HCT116 (cell line): Measurements from ENCODE around the gene TENM3. TPM values are rescaled to one million over a fixed set of nuclear protein-coding genes. Genes with fewer than 3 reads are reported as not detected.

Experiments used
- ATAC-seq: fragments of 200-7000 bp; cut with Tn5 transposase; 2 replicates; pipeline ENCODE4 v1.9.1; 2020; ENCODE audit warnings: mild to moderate bottlenecking, moderate library complexity
- BruUV-seq: library from RNA; stranded (reverse); fragments of 400-500 nt; replicated peaks from 2 replicates; lab custom pipeline; 2021; lab: Mats Ljungman, UMichigan
- CTCF ChIA-PET: fragments of 300-600 bp; sonication (Branson Sonifier 250); formaldehyde crosslinking; loops from one replicate; lab custom pipeline; 2021; ENCODE audit warnings: antibody characterized with exemption; lab: Charles Lee
- POLR2A ChIA-PET: fragments of 300-600, 350-600 bp; sonication (Branson Sonifier 250); formaldehyde crosslinking; loops from one replicate; lab custom pipeline; 2021; ENCODE audit warnings: antibody characterized with exemption; lab: Charles Lee
- RAD21 ChIA-PET, 2 experiments: fragments of 300-600 bp; sonication (Branson Sonifier 250); formaldehyde crosslinking; loops; one replicate each; lab custom pipeline; 2023; ENCODE audit warnings: low total read pairs in 2 of 2; ENCODE audit not compliant: uncharacterized antibody in 2 of 2, unreplicated experiment in 2 of 2, low non-redundant PET in 1 of 2; lab: Charles Lee
- DNase-seq: peaks from one replicate; pipeline ENCODE4 v3.0.0-alpha.2; 2010; ENCODE audit warnings: low read depth, low spot score
- H2AFZ ChIP-seq: fragments of 200-600 bp; shearing (Covaris generic), sonication (generic); 2 replicates; pipeline ENCODE4 v1.6.1; 2017; ENCODE audit warnings: low read depth, mixed run types, mixed read lengths, antibody characterized with exemption, low read length; ENCODE audit not compliant: poor library complexity, severe bottlenecking
- H3K27ac ChIP-seq: 2 replicates; pipeline ENCODE4 v1.5.1; 2012; ENCODE audit warnings: low read depth, low read length
- H3K27me3 ChIP-seq: fragments of 200-600 bp; sonication (generic); 2 replicates; pipeline ENCODE4 v1.6.1; 2016; ENCODE audit warnings: mixed run types, low read length, mixed read lengths; ENCODE audit not compliant: insufficient read depth
- H3K36me3 ChIP-seq, 2 experiments: fragments of 200-500 bp in 1 of 2; fragments of 200-600 bp in 1 of 2; sonication (Bioruptor generic) in 1 of 2; sonication (generic) in 1 of 2; 2 replicates each; pipeline versions ENCODE4 v1.5.1 to v1.6.1; 2014 to 2016; ENCODE audit warnings: low read length in 2 of 2, inconsistent platforms in 1 of 2, mixed read lengths in 1 of 2, mixed run types in 1 of 2; ENCODE audit not compliant: insufficient read depth in 2 of 2, control insufficient read depth in 1 of 2
- H3K4me1 ChIP-seq, 2 experiments: fragments of 200-600 bp in 1 of 2; sonication (generic) in 1 of 2; 2 replicates each; pipeline versions ENCODE4 v1.5.1 to v1.6.1; 2012 to 2017; ENCODE audit warnings: low read length in 2 of 2, inconsistent platforms in 1 of 2, mild to moderate bottlenecking in 1 of 2, mixed read lengths in 1 of 2, mixed run types in 1 of 2, moderate library complexity in 1 of 2; ENCODE audit not compliant: insufficient read depth in 2 of 2, control insufficient read depth in 1 of 2
- H3K4me2 ChIP-seq: fragments of 200-600 bp; sonication (generic); 2 replicates; pipeline ENCODE4 v1.6.1; 2017; ENCODE audit warnings: mixed run types, low read length, mixed read lengths
- H3K4me3 ChIP-seq, 2 experiments: fragments of 200-600 bp in 1 of 2; sonication (generic) in 1 of 2; replicated peaks in 1 of 2; 2 replicates each; pipeline ENCODE4 v1.5.1; 2011 to 2016; ENCODE audit warnings: low read length in 2 of 2, control low read depth in 1 of 2, low read depth in 1 of 2, mild to moderate bottlenecking in 1 of 2, mixed read lengths in 1 of 2, mixed run types in 1 of 2
- H3K79me2 ChIP-seq: fragments of 200-600 bp; sonication (generic); 2 replicates; pipeline ENCODE4 v1.6.1; 2017; ENCODE audit warnings: mild to moderate bottlenecking, mixed run types, low read length, moderate library complexity, mixed read lengths; ENCODE audit not compliant: insufficient read depth
- H3K9ac ChIP-seq: fragments of 200-600 bp; sonication (generic); 2 replicates; pipeline ENCODE4 v1.6.1; 2016; ENCODE audit warnings: low read length, mixed read lengths
- H3K9me2 ChIP-seq: fragments of 200-600 bp; sonication (generic), shearing (Covaris generic); 2 replicates; pipeline ENCODE4 v1.6.1; 2017; ENCODE audit warnings: mixed run types, mild to moderate bottlenecking, moderate library complexity; ENCODE audit not compliant: insufficient read depth
- H3K9me3 ChIP-seq, 2 experiments: fragments of 200-500 bp in 1 of 2; fragments of 200-600 bp in 1 of 2; sonication (Bioruptor generic) in 1 of 2; sonication (generic) in 1 of 2; 2 replicates each; pipeline ENCODE4 v1.6.1; 2014 to 2017; ENCODE audit warnings: low read length in 2 of 2, mixed read lengths in 2 of 2, inconsistent platforms in 1 of 2, low read depth in 1 of 2, mild to moderate bottlenecking in 1 of 2, mixed run types in 1 of 2, moderate library complexity in 1 of 2; ENCODE audit not compliant: control insufficient read depth in 1 of 2, insufficient read depth in 1 of 2
- H4K20me1 ChIP-seq: fragments of 200-600 bp; sonication (generic), shearing (Covaris generic); 2 replicates; pipeline ENCODE4 v1.6.1; 2017; ENCODE audit warnings: mixed run types, mild to moderate bottlenecking, moderate library complexity; ENCODE audit not compliant: insufficient read depth
- CBX3 ChIP-seq: IDR thresholded peaks from 2 replicates; pipeline ENCODE4 v1.6.1; 2012; ENCODE audit warnings: low read depth
- EGR1 ChIP-seq: IDR thresholded peaks from 2 replicates; pipeline ENCODE4 v1.6.1; 2012; ENCODE audit warnings: low read depth
- EZH2phosphoT487 ChIP-seq: fragments of 200-600 bp; IDR thresholded peaks from 2 replicates; pipeline ENCODE4 v1.6.1; 2018; ENCODE audit warnings: antibody characterized with exemption, borderline replicate concordance
- POLR2A ChIP-seq: IDR thresholded peaks from 2 replicates; pipeline ENCODE4 v1.7.0; 2011; ENCODE audit warnings: borderline replicate concordance; ENCODE audit not compliant: insufficient read depth, insufficient read length; ENCODE audit errors: extremely low read depth
- POLR2AphosphoS5 ChIP-seq: IDR thresholded peaks from 2 replicates; pipeline ENCODE4 v1.6.1; 2011; ENCODE audit warnings: mild to moderate bottlenecking, low read depth, low read length, moderate library complexity
- RAD21 ChIP-seq: IDR thresholded peaks from 2 replicates; pipeline ENCODE4 v1.6.1; 2012; ENCODE audit warnings: low read depth, mild to moderate bottlenecking
- SIN3A ChIP-seq: IDR thresholded peaks from 2 replicates; pipeline ENCODE4 v1.6.1; 2012; ENCODE audit warnings: low read depth
- SP1 ChIP-seq: IDR thresholded peaks from 2 replicates; pipeline ENCODE4 v1.6.1; 2012; ENCODE audit warnings: low read depth
- TCF7L2 ChIP-seq: IDR thresholded peaks from 2 replicates; pipeline ENCODE4 v1.7.0; 2011; ENCODE audit warnings: borderline replicate concordance, inconsistent platforms; ENCODE audit not compliant: insufficient read depth, insufficient read length; ENCODE audit errors: extremely low read depth
- ZFX ChIP-seq: fragments of 450-650 bp; IDR thresholded peaks from 2 replicates; pipeline ENCODE4 v1.6.1; 2017
- ZNF274 ChIP-seq: fragments of 200-500 bp; sonication (Bioruptor generic); IDR thresholded peaks from 2 replicates; pipeline ENCODE4 v1.6.1; 2014; ENCODE audit warnings: mild to moderate bottlenecking, low read depth, low read length, inconsistent platforms
- intact Hi-C: fragments of 100-400 bp; cut with micrococcal nuclease; formaldehyde crosslinking; loops from 2 replicates; pipeline ENCODE4 v1.10.0; 2022
- total RNA-seq: library from RNA; stranded (reverse); gene quantifications from one replicate; pipeline ENCODE4 v1.2.1, GENCODE V29; 2021; ENCODE audit not compliant: unreplicated experiment
- TF ChIP-seq, protein P1 (sequence below): IDR thresholded peaks from 2 replicates; pipeline ENCODE4 v1.6.1; 2012
- TF ChIP-seq, protein P2 (sequence below): IDR thresholded peaks from 2 replicates; pipeline ENCODE4 v1.6.1; 2012; ENCODE audit warnings: low read depth
- TF ChIP-seq, protein P3 (sequence below): IDR thresholded peaks from 2 replicates; pipeline ENCODE4 v1.6.1; 2012
- TF ChIP-seq, protein P4 (sequence below), 3 experiments: fragments of 200-600 bp in 1 of 3; sonication (generic) in 1 of 3; IDR thresholded peaks in 2 of 3; conservative IDR thresholded peaks in 1 of 3; 2 replicates each; pipeline ENCODE4 v1.5.1; 2012 to 2017; ENCODE audit warnings: low read depth in 2 of 3, low read length in 2 of 3, antibody characterized with exemption in 1 of 3, borderline replicate concordance in 1 of 3, control low read depth in 1 of 3, mild to moderate bottlenecking in 1 of 3, mixed read lengths in 1 of 3, mixed run types in 1 of 3, moderate library complexity in 1 of 3; ENCODE audit not compliant: insufficient read depth in 1 of 3

The TENM3 gene
- total RNA-seq, 1 experiment from 2014 or later: 0.54 TPM

DNA sequence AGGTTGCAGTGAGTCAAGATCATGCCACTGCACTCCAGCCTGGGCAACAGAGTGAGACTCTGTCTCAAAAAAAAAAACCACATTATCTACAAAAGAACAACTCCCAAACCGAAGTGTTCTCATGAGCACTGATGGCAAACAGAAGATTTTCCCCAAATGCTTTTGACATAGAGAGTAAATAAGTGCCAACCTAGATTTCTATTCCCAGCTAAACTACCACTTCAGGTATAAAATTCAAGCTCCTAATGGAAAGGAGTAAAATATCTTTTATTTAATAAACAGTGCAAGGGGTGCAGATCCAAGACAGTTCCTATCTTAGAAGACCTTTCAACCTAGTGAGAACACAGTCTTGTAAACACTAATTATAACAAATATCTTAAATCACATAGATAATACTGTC is 170.3 kb downstream of the TENM3 start:
- Histone ChIP-seq H3K79me2 (no peaks in the 10 kb centered on the region), H3K27ac (no peak overlapping the region), H4K20me1 (no peaks in the 10 kb centered on the region), H2AFZ (no peak overlapping the region), H3K9me3 (no peaks in the 10 kb centered on the region; a peak in 1 of 4 replicates), H3K4me2 (no peak overlapping the region), H3K36me3 (no peaks in the 10 kb centered on the region), H3K4me1 (no peaks in the 10 kb centered on the region), H3K9me2 (no peaks in the 10 kb centered on the region), H3K4me3 (no peak overlapping the region), H3K9ac (no peak overlapping the region), H3K27me3 (no peaks in the 10 kb centered on the region)
- DNase-seq (no peak), ATAC-seq (no peak)
- CTCF ChIA-PET: no interaction called here
- RAD21 ChIA-PET: no interaction called here
- POLR2A ChIA-PET: no interaction called here
- intact Hi-C loops: no loop called here
- no TSS peak for BruUV-seq
- no peak for TF ChIP-seq SP1
- TF ChIP-seq EZH2phosphoT487: no peak
- no peak for TF ChIP-seq RAD21
- TF ChIP-seq ZFX: no peak
- TF ChIP-seq CBX3: no peak
- TF ChIP-seq TCF7L2: no peak
- no peak for TF ChIP-seq EGR1

DNA sequence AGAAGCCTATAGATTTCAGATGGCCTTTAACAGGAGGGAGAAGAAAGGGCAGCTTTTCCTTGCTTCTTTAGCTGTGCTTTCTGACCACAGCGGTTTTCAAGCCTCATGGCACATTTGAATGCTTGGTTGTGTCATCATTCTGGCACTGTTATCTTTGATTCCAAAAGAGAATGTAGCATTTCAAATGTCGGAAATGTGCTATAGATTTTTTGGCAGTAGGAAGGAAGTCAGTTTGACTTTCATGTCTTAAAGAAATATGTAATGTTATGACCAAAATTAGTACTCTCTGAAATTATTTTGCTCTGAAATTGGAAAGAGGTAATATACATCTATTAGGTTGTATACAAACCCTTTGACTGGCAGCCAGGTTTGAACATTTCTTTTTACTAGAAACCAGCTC is 171.9 kb downstream of the TENM3 start:
- ATAC-seq: no peak
- RAD21 ChIA-PET: no interaction called here
- BruUV-seq: no TSS peak
- TF ChIP-seq, protein P1, sequence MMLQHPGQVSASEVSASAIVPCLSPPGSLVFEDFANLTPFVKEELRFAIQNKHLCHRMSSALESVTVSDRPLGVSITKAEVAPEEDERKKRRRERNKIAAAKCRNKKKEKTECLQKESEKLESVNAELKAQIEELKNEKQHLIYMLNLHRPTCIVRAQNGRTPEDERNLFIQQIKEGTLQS: no peak
- TF ChIP-seq ZNF274 (no peak), POLR2AphosphoS5 (no peak), POLR2A (no peak), CBX3 (no peak), ZFX (no peak), SIN3A (no peak), EGR1 (no peak), EZH2phosphoT487 (no peak), RAD21 (no peak)
- TF ChIP-seq, protein P2, sequence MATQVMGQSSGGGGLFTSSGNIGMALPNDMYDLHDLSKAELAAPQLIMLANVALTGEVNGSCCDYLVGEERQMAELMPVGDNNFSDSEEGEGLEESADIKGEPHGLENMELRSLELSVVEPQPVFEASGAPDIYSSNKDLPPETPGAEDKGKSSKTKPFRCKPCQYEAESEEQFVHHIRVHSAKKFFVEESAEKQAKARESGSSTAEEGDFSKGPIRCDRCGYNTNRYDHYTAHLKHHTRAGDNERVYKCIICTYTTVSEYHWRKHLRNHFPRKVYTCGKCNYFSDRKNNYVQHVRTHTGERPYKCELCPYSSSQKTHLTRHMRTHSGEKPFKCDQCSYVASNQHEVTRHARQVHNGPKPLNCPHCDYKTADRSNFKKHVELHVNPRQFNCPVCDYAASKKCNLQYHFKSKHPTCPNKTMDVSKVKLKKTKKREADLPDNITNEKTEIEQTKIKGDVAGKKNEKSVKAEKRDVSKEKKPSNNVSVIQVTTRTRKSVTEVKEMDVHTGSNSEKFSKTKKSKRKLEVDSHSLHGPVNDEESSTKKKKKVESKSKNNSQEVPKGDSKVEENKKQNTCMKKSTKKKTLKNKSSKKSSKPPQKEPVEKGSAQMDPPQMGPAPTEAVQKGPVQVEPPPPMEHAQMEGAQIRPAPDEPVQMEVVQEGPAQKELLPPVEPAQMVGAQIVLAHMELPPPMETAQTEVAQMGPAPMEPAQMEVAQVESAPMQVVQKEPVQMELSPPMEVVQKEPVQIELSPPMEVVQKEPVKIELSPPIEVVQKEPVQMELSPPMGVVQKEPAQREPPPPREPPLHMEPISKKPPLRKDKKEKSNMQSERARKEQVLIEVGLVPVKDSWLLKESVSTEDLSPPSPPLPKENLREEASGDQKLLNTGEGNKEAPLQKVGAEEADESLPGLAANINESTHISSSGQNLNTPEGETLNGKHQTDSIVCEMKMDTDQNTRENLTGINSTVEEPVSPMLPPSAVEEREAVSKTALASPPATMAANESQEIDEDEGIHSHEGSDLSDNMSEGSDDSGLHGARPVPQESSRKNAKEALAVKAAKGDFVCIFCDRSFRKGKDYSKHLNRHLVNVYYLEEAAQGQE: no peak
- TF ChIP-seq, protein P3, sequence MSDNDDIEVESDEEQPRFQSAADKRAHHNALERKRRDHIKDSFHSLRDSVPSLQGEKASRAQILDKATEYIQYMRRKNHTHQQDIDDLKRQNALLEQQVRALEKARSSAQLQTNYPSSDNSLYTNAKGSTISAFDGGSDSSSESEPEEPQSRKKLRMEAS: no peak
- TF ChIP-seq, protein P4, sequence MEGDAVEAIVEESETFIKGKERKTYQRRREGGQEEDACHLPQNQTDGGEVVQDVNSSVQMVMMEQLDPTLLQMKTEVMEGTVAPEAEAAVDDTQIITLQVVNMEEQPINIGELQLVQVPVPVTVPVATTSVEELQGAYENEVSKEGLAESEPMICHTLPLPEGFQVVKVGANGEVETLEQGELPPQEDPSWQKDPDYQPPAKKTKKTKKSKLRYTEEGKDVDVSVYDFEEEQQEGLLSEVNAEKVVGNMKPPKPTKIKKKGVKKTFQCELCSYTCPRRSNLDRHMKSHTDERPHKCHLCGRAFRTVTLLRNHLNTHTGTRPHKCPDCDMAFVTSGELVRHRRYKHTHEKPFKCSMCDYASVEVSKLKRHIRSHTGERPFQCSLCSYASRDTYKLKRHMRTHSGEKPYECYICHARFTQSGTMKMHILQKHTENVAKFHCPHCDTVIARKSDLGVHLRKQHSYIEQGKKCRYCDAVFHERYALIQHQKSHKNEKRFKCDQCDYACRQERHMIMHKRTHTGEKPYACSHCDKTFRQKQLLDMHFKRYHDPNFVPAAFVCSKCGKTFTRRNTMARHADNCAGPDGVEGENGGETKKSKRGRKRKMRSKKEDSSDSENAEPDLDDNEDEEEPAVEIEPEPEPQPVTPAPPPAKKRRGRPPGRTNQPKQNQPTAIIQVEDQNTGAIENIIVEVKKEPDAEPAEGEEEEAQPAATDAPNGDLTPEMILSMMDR (IDR thresholded peaks at IDR 0.05 in 2 of 3, conservative IDR thresholded peaks at IDR 0.05 in 1 of 3; ENCODE audit: borderline replicate concordance in 1 of 3, insufficient read depth in 1 of 3, low read depth in 2 of 3, low read length in 2 of 3): no peak

More for the DNA sequence above, 171.9 kb downstream of the TENM3 start:
- H3K4me1 ChIP-seq: no peaks in the 10 kb centered on the region
- no peaks in the 10 kb centered on the region for H3K79me2 ChIP-seq
- no peak overlapping the region for H3K4me3 ChIP-seq
- intact Hi-C loops: no loop called here
- H2AFZ ChIP-seq: no peak overlapping the region
- no peak overlapping the region for H3K9ac ChIP-seq
- ChIA-PET POLR2A (no interaction called here), CTCF (no interaction called here)
- no peaks in the 10 kb centered on the region for H3K27me3 ChIP-seq
- no peaks in the 10 kb centered on the region; a peak in 1 of 4 replicates for H3K9me3 ChIP-seq
- no peaks in the 10 kb centered on the region for H3K36me3 ChIP-seq
- DNase-seq: no peak
- no peak overlapping the region for H3K4me2 ChIP-seq
- H3K27ac ChIP-seq: no peak overlapping the region
- H4K20me1 ChIP-seq: no peaks in the 10 kb centered on the region
- no peaks in the 10 kb centered on the region for H3K9me2 ChIP-seq
